Activated T-helper 1 cell treated with anti-CD3 and anti-CD28 coated beads, Interleukin-12 subunit alpha, Interleukin-12 subunit beta, Interleukin-2, Interleukin-4 antibody, amounts not matched to agents 30 ng/mL and 10 ng/mL and 1 ng/mL, durations not matched to agents 14 hours and 24 hours and 36 hours (primary cell): ENCODE data around the gene CFAP70. TPM values are rescaled to one million over a fixed set of nuclear protein-coding genes. Genes with fewer than 3 reads are reported as not detected.
"Not testable (repeated sequence)": the region's sequence is repeated elsewhere in the genome, so short reads cannot be mapped to it uniquely, and the experiment has no call there.

Experiments used
- DNase-seq: peaks from one replicate; pipeline ENCODE4 v3.0.0; 2021; ENCODE audit warnings: low spot score
- H3K27ac Mint-ChIP-seq: one replicate; pipeline ENCODE4 v1.8.0; 2021; ENCODE audit warnings: mild to moderate bottlenecking, mixed read lengths
- H3K27me3 Mint-ChIP-seq: one replicate; pipeline ENCODE4 v1.8.0; 2022; ENCODE audit warnings: mild to moderate bottlenecking, moderate library complexity, mixed read lengths; ENCODE audit not compliant: insufficient read depth
- H3K36me3 Mint-ChIP-seq: one replicate; pipeline ENCODE4 v1.8.0; 2021; ENCODE audit warnings: low read depth, mixed read lengths
- H3K4me1 Mint-ChIP-seq: one replicate; pipeline ENCODE4 v1.8.0; 2021; ENCODE audit warnings: low read depth, mixed read lengths
- H3K4me3 Mint-ChIP-seq: one replicate; pipeline ENCODE4 v1.8.0; 2021; ENCODE audit warnings: mild to moderate bottlenecking, moderate library complexity, mixed read lengths
- H3K9me3 Mint-ChIP-seq: one replicate; pipeline ENCODE4 v1.8.0; 2021; ENCODE audit warnings: mixed read lengths
- intact Hi-C: fragments of 100-400 bp; cut with micrococcal nuclease; formaldehyde crosslinking; loops from one replicate; pipeline ENCODE4 v1.15.1; 2024
- total RNA-seq: library from RNA; stranded (reverse); gene quantifications from 2 replicates; pipeline ENCODE4 v1.2.3, GENCODE V29; 2022

CFAP70 gene
- total RNA-seq, 1 donor from 2014 or later: 0.26 TPM

DNA sequence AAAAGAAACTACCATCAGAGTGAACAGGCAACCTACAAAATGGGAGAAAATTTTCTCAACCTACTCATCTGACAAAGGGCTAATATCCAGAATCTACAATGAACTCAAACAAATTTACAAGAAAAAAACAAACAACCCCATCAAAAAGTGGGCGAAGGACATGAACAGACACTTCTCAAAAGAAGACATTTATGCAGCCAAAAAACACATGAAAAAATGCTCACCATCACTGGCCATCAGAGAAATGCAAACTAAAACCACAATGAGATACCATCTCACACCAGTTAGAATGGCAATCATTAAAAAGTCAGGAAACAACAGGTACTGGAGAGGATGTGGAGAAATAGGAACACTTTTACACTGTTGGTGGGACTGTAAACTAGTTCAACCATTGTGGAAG lies 30.1 kb downstream of the CFAP70 start:
- H3K27me3 Mint-ChIP-seq, intact Hi-C loops, H3K4me3 Mint-ChIP-seq, H3K36me3 Mint-ChIP-seq, DNase-seq, H3K4me1 Mint-ChIP-seq, H3K27ac Mint-ChIP-seq, H3K9me3 Mint-ChIP-seq: not testable (repeated sequence)

DNA sequence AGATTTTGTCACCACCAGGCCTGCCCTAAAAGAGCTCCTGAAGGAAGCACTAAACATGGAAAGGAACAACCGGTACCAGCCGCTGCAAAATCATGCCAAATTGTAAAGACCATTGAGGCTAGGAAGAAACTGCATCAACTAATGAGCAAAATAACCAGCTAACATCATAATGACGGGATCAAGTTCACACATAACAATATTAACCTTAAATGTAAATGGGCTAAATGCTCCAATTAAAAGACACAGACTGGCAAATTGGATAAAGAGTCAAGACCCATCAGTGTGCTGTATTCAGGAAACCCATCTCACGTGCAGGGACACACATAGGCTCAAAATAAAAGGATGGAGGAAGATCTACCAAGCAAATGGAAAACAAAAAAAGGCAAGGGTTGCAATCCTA lies 33.4 kb downstream of the CFAP70 start:
- intact Hi-C loops, H3K27ac Mint-ChIP-seq, H3K36me3 Mint-ChIP-seq: not testable (repeated sequence)

DNA sequence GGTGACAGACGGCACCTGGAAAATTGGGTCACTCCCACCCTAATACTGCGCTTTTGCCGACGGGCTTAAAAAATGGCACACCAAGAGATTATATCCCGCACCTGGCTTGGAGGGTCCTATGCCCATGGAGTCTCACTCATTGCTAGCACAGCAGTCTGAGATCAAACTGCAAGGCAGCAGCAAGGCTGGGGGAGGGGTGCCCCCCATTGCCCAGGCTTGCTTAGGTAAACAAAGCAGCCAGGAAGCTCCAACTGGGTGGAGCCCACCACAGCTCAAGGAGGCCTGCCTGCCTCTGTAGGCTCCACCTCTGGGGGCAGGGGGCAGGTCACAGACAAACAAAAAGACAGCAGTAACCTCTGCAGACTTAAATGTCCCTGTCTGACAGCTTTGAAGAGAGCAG lies 35.1 kb downstream of the CFAP70 start:
- H3K36me3 Mint-ChIP-seq, intact Hi-C loops: not testable (repeated sequence)

More for the DNA sequence above, 33.4 kb downstream of the CFAP70 start:
- not testable (repeated sequence) for H3K4me3 Mint-ChIP-seq, H3K4me1 Mint-ChIP-seq, DNase-seq, H3K9me3 Mint-ChIP-seq, H3K27me3 Mint-ChIP-seq

DNA sequence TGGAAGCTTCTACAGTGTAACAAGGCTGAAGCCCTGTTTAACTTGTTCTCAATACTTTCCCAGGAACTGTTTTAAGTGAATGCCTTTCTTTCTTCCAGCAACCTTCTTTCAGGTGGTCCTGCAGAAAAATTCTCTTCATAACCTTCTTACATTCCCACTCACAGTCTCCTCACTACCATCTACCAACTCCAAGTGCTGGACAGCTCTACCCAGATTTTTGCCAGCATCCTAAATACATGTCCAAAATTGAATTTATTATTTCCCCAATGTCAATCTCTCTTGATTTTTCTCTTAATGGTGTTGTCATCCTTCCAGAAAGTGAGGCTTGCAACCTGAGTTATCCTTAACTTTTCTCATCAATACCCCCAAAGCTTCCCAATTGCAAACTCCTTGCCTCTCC lies 48.2 kb downstream of the CFAP70 start:
- peaks cover 3% of the 10 kb centered on the region for H3K36me3 Mint-ChIP-seq
- peaks cover 16% of the 10 kb centered on the region for H3K9me3 Mint-ChIP-seq
- intact Hi-C loops: no loop called here
- DNase-seq: no peak
- H3K4me3 Mint-ChIP-seq: no peak overlapping the region
- no peak overlapping the region for H3K27ac Mint-ChIP-seq
- peaks cover 4% of the 10 kb centered on the region for H3K27me3 Mint-ChIP-seq
- H3K4me1 Mint-ChIP-seq: no peaks in the 10 kb centered on the region

More for the DNA sequence above, 35.1 kb downstream of the CFAP70 start:
- not testable (repeated sequence) for H3K9me3 Mint-ChIP-seq, H3K4me1 Mint-ChIP-seq, H3K4me3 Mint-ChIP-seq, H3K27me3 Mint-ChIP-seq, H3K27ac Mint-ChIP-seq, DNase-seq

DNA sequence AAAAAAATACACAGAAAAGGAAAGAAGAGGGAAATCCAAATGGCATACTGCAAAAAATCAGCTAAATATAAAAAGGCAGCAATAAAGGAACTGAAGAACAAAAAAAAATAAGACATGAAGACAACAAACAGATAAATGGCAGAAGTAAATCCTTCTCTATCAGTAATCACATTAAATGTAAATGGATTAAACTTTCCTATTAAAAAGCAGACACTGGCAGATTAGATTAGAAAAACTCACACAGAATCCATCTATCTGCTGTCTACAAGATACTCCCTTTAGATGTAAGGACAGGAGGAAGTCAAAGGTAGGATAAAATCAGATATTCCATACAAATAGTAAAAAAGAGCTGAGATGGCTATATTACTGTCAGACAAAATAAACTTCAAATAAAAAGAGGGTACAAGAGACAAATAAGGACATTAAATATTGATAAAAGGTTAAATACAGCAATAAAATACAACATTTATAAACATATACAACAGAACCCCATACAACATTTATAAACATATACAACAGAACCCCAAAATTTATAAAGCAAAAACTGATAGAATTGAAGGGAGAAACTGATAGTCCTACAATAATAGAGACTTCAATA lies 51.4 kb downstream of the CFAP70 start:
- intact Hi-C loops: no loop called here
- no peak for DNase-seq
- Mint-ChIP-seq H3K27ac (no peak overlapping the region), H3K9me3 (peaks cover 16% of the 10 kb centered on the region), H3K4me1 (no peaks in the 10 kb centered on the region), H3K4me3 (no peak overlapping the region), H3K27me3 (peaks cover 4% of the 10 kb centered on the region), H3K36me3 (peaks cover 3% of the 10 kb centered on the region)

DNA sequence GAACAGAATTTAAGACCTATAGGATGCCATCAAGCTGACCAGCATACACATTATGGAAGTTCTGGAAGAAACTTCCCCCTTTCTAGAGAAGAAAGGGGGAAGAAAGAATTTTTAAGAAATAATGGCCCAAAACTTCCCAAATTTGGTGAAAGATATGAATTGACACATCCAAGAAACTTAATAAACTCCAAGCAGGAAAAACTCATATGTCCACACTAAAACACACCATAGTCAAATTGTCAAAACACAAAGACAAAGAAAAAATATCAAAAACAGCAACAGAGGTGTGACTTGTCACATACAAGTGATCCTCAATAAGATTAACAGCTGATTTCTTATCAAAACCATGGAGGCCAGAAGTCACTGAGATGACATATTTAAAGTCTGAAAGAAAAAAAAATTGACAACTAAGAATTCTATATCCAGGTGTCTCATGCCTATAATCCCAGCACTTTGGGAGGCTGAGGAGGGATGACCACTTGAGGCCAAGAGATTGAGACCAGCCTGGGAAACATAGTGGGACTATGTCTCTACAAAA lies 52.4 kb downstream of the CFAP70 start:
- peaks cover 3% of the 10 kb centered on the region for H3K36me3 Mint-ChIP-seq
- H3K4me3 Mint-ChIP-seq: no peak overlapping the region
- H3K27me3 Mint-ChIP-seq: peaks cover 6% of the 10 kb centered on the region
- DNase-seq: no peak
- H3K4me1 Mint-ChIP-seq: no peaks in the 10 kb centered on the region
- H3K9me3 Mint-ChIP-seq: peaks cover 16% of the 10 kb centered on the region
- H3K27ac Mint-ChIP-seq: no peak overlapping the region
- intact Hi-C loops: no loop called here

DNA sequence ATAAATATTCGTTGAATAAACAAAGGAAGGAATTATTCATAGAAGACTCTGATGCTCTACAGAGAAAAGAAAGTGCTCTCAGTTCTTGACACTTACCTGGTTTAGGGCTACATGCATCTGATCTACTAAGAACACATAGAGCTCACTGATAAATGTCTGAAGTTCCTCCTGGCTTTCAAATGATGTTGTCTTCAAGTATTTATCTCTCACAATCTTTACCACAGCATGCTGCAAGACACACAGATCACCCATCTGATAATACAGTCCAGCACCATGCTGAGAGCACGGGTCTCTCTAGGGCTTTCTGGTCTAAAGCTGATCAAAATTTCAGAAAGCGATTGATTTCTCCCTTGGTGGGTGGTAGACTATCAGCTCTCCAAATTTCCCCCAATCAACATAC lies 61.7 kb downstream of the CFAP70 start:
- Mint-ChIP-seq H3K4me3 (no peak overlapping the region), H3K36me3 (no peaks in the 10 kb centered on the region), H3K27me3 (peaks cover 10% of the 10 kb centered on the region), H3K27ac (no peak overlapping the region), H3K4me1 (no peaks in the 10 kb centered on the region), H3K9me3 (no peaks in the 10 kb centered on the region)
- DNase-seq: no peak
- intact Hi-C loops: no loop called here

DNA sequence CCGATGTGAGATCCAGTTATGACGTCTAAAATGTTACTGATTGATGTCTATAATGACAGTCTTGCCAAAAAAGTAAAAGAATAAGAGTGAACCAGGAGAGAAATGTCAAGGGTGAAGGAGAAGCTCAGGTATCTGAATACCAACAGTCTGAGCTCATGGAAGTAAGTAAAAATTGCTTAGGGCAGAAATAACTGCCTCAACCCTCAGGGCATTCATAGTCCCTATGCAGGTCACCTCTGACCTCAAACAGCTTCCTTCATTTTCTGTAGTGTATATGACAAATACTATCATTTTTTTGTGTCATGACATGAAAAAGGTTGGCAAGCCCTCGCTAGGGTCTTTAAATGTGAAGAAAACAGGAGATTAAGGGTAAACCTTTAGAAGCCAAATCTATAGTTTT lies 65.2 kb downstream of the CFAP70 start:
- peaks cover 2% of the 10 kb centered on the region for H3K36me3 Mint-ChIP-seq
- H3K4me3 Mint-ChIP-seq: no peak overlapping the region
- H3K4me1 Mint-ChIP-seq: no peaks in the 10 kb centered on the region
- no peak overlapping the region for H3K27ac Mint-ChIP-seq
- peaks cover 9% of the 10 kb centered on the region for H3K9me3 Mint-ChIP-seq
- intact Hi-C loops: no loop called here
- H3K27me3 Mint-ChIP-seq: peaks cover 9% of the 10 kb centered on the region
- no peak for DNase-seq

DNA sequence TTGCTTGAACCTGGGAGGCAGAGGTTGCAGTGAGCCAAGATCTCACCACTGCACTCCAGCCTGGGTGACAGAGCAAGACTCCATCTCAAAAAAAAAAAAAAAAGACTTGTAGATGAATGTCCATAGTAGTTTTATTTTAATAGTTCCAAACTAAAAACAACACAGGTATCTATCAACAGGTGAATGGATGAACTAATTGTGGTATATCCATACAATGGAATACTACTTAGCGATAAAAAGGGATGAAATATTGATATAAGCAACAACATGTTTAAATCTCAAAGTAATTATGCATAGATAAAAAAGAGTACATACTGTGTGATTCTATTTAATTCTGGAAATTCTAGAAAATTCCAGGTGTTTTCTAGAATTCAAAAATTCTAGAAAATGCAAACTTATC lies 68.7 kb downstream of the CFAP70 start:
- H3K36me3 Mint-ChIP-seq: peaks cover 2% of the 10 kb centered on the region
- DNase-seq: no peak
- peaks cover 9% of the 10 kb centered on the region for H3K9me3 Mint-ChIP-seq
- intact Hi-C loops: no loop called here
- peaks cover 1% of the 10 kb centered on the region for H3K27me3 Mint-ChIP-seq
- H3K27ac Mint-ChIP-seq: no peak overlapping the region
- H3K4me1 Mint-ChIP-seq: no peaks in the 10 kb centered on the region
- H3K4me3 Mint-ChIP-seq: no peak overlapping the region

DNA sequence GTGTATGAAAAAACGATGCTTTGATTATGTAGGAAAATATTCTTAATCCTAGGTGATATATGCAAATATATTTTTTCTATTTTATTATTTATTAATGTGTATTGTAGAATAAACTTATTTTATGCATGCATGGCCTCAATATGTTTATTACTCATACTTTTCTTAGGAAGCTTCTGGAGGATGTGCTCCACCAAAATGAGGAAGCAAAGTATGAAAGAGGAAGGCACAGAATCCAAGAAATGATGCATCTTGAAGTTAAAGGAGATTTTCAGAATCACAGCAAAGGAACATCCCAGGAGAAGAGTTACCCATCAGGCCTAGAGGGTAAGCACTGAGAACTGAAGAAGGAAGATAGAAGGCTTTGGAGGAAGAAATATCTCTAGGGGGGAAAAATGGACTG lies 71.2 kb downstream of the CFAP70 start:
- Mint-ChIP-seq H3K27me3 (peaks cover 6% of the 10 kb centered on the region), H3K27ac (no peak overlapping the region), H3K36me3 (peaks cover 2% of the 10 kb centered on the region), H3K4me3 (no peak overlapping the region), H3K4me1 (no peaks in the 10 kb centered on the region), H3K9me3 (peaks cover 9% of the 10 kb centered on the region)
- no peak for DNase-seq
- intact Hi-C loops: no loop called here

DNA sequence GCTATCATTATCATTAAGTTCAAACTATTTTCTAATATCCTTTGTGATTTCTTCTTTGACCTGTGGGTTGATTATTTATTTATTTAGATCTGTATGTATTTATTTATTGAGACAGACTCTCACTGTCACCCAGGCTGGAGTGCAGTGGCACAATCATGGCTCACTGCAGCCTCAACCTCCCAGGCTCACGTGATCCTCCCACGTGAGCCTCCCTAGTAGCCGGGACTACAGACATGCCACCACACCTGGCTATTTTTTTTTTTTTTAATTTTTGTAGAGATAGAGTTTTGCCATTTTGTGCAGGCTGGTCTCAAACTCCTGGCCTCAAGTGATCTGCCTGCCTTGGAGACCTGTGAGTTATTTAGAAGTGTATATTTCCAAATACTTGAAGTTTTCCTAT lies 77.6 kb downstream of the CFAP70 start:
- Mint-ChIP-seq H3K36me3 (no peaks in the 10 kb centered on the region), H3K4me1 (no peaks in the 10 kb centered on the region), H3K9me3 (no peaks in the 10 kb centered on the region), H3K27me3 (peaks cover 4% of the 10 kb centered on the region), H3K27ac (no peak overlapping the region), H3K4me3 (no peak overlapping the region)
- no peak for DNase-seq
- intact Hi-C loops: no loop called here

DNA sequence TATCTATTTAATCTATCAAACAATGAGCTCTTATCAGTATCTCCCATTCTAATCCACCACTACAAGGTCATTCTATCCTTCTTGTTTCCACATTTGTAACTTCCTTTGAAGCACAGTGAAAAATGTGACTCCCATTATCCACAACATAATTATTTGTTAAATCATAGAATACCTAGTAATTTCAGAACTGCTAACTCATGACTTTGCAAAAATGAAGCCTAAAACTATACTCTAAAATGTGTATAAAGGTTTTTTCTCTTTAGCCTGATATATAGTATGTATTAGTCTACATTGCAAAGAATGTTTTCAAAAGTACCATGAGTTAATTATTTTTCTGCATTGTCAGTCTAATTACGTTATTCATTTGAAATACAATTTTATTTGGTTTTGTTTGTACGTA lies 94.2 kb downstream of the CFAP70 start:
- intact Hi-C loops: loop anchor here (1.0 to 5.0 kb wide), 2 partner anchors 218 to 380 kb away; no protein-coding TSS in a partner anchor
- H3K36me3 Mint-ChIP-seq: no peaks in the 10 kb centered on the region
- no peak overlapping the region for H3K4me3 Mint-ChIP-seq
- peaks cover 17% of the 10 kb centered on the region for H3K27me3 Mint-ChIP-seq
- H3K27ac Mint-ChIP-seq: no peak overlapping the region
- DNase-seq: no peak
- peaks cover under 1% of the 10 kb centered on the region for H3K9me3 Mint-ChIP-seq
- H3K4me1 Mint-ChIP-seq: peaks cover 10% of the 10 kb centered on the region

DNA sequence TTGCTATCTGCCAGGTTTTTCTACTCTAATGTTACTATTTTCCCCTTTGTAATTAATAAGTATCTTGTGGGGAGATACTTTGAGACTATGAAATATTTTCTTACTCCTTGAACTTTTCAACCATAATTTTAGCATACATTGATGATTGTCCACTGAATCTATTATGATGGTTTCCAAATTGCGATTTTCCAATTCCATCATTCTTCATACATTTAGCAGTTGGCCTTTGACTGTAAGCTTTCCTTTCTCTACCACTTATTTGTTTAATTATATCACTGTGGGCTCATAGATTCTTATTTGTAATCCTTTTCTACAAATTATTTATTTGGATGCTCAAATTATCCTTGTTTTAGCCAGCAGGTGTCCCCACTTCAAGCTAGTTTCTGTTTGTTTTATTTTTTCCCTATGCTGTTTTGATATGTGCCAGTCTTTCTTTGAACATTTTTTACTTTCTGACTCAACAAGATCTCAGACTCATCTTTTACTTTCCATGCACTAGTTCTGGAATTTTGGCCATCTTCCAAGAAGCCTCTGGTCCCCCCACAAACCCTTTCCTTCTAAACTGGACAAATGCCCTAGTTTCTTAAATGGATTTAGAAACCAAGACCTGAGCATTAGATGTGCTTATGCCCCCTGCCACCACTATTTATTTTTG lies 94.8 kb downstream of the CFAP70 start:
- intact Hi-C loops: loop anchor here (1.0 to 5.0 kb wide), 2 partner anchors 218 to 380 kb away; no protein-coding TSS in a partner anchor
- Mint-ChIP-seq H3K9me3 (peaks cover 6% of the 10 kb centered on the region), H3K27me3 (peaks cover 15% of the 10 kb centered on the region), H3K4me1 (peaks cover 10% of the 10 kb centered on the region), H3K36me3 (no peaks in the 10 kb centered on the region), H3K27ac (no peak overlapping the region), H3K4me3 (no peak overlapping the region)
- no peak for DNase-seq
